Neural crest cell (in vitro differentiated cells): ENCODE measurements around the gene PCDH9. TPM values are rescaled to one million over a fixed set of nuclear protein-coding genes. Genes with fewer than 3 reads are reported as not detected.

Experiments used
- DNase-seq: peaks from one replicate; pipeline ENCODE4 v3.0.0; 2021; ENCODE audit warnings: low read depth, mixed read lengths, low spot score
- H3K27ac Mint-ChIP-seq: one replicate; pipeline ENCODE4 v1.8.0; 2021; ENCODE audit warnings: mild to moderate bottlenecking, mixed read lengths; ENCODE audit not compliant: unreplicated experiment
- H3K27me3 Mint-ChIP-seq: 2 replicates; pipeline ENCODE4 v1.8.0; 2021; ENCODE audit warnings: low read depth, mild to moderate bottlenecking, mixed read lengths
- H3K36me3 Mint-ChIP-seq: 2 replicates; pipeline ENCODE4 v1.8.0; 2021; ENCODE audit warnings: low read depth, mild to moderate bottlenecking, mixed read lengths
- H3K4me1 Mint-ChIP-seq: 2 replicates; pipeline ENCODE4 v1.8.0; 2021; ENCODE audit warnings: mixed read lengths
- H3K4me3 Mint-ChIP-seq: one replicate; pipeline ENCODE4 v1.8.0; 2021; ENCODE audit warnings: mild to moderate bottlenecking, mixed read lengths
- H3K9me3 Mint-ChIP-seq: 2 replicates; pipeline ENCODE4 v1.8.0; 2021; ENCODE audit warnings: mixed read lengths
- CTCF ChIP-seq: fragments of 200-600 bp; sonication (generic); conservative IDR thresholded peaks from 2 replicates; pipeline ENCODE4 v1.5.0; 2021; ENCODE audit warnings: antibody characterized with exemption, mild to moderate bottlenecking
- total RNA-seq: library from RNA; stranded (reverse); gene quantifications from 2 replicates; pipeline ENCODE4 v1.2.1, GENCODE V29; 2021

The PCDH9 gene
- total RNA-seq, 1 donor from 2014 or later, result 6.3 TPM

GRCh38 chr13:66560189-66560588 lies 669.9 kb downstream of the PCDH9 start:
- Mint-ChIP-seq H3K9me3 (peaks cover 16% of the 10 kb centered on the region), H3K27me3 (no peaks in the 10 kb centered on the region), H3K4me3 (no peak overlapping the region), H3K36me3 (no peaks in the 10 kb centered on the region), H3K4me1 (peaks cover 4% of the 10 kb centered on the region), H3K27ac (no peak overlapping the region)
- no peak for DNase-seq
- TF ChIP-seq CTCF, result no peak

GRCh38 chr13:66559093-66559492 lies 671.0 kb downstream of the PCDH9 start:
- Mint-ChIP-seq H3K27me3 (no peaks in the 10 kb centered on the region), H3K9me3 (peaks cover 16% of the 10 kb centered on the region), H3K4me3 (no peak overlapping the region), H3K36me3 (no peaks in the 10 kb centered on the region), H3K4me1 (peaks cover 4% of the 10 kb centered on the region), H3K27ac (no peak overlapping the region)
- no peak for TF ChIP-seq CTCF
- no peak for DNase-seq

- Mint-ChIP-seq H3K36me3 (no peaks in the 10 kb centered on the region), H3K27ac (no peak overlapping the region), H3K27me3 (no peaks in the 10 kb centered on the region), H3K9me3 (peaks cover 14% of the 10 kb centered on the region), H3K4me1 (peaks cover 4% of the 10 kb centered on the region), H3K4me3 (no peak overlapping the region)
- TF ChIP-seq CTCF, result no peak
- no peak for DNase-seq
Measured at GRCh38 chr13:66558506-66558905, 671.6 kb downstream of the PCDH9 start.

- Mint-ChIP-seq H3K9me3 (peaks cover 5% of the 10 kb centered on the region), H3K4me3 (no peak overlapping the region), H3K27ac (no peak overlapping the region), H3K27me3 (no peaks in the 10 kb centered on the region), H3K36me3 (no peaks in the 10 kb centered on the region), H3K4me1 (peaks cover 4% of the 10 kb centered on the region)
- no peak for TF ChIP-seq CTCF
- no peak for DNase-seq
Measured at GRCh38 chr13:66557357-66557756, 672.8 kb downstream of the PCDH9 start.

GRCh38 chr13:66556306-66556705 lies 673.8 kb downstream of the PCDH9 start:
- H3K27me3 Mint-ChIP-seq, result no peaks in the 10 kb centered on the region
- no peak for TF ChIP-seq CTCF
- H3K4me1 Mint-ChIP-seq, result peaks cover 4% of the 10 kb centered on the region
- no peaks in the 10 kb centered on the region for H3K36me3 Mint-ChIP-seq
- H3K4me3 Mint-ChIP-seq, result no peak overlapping the region
- DNase-seq, result no peak
- H3K9me3 Mint-ChIP-seq, result peaks cover 3% of the 10 kb centered on the region
- no peak overlapping the region for H3K27ac Mint-ChIP-seq

- no peak overlapping the region for H3K4me3 Mint-ChIP-seq
- DNase-seq, result no peak
- H3K9me3 Mint-ChIP-seq, result no peaks in the 10 kb centered on the region
- H3K27me3 Mint-ChIP-seq, result no peaks in the 10 kb centered on the region
- H3K36me3 Mint-ChIP-seq, result no peaks in the 10 kb centered on the region
- H3K27ac Mint-ChIP-seq, result no peak overlapping the region
- H3K4me1 Mint-ChIP-seq, result peaks cover 3% of the 10 kb centered on the region
- no peak for TF ChIP-seq CTCF
Measured at GRCh38 chr13:66553391-66553790, 676.7 kb downstream of the PCDH9 start.
